DMS53 treated with DMSO at 0.1 percent for 48 hours (cell line): ENCODE measurements around the gene ANKRD36B.
"Not testable (repeated sequence)": the region's sequence is repeated elsewhere in the genome, so short reads cannot be mapped to it uniquely, and the experiment has no call there.

Source experiments
- DNase-seq: peaks from one replicate; lab custom pipeline; 2025; ENCODE audit not compliant: unreplicated experiment; lab: John Stamatoyannopoulos, UW

ANKRD36B gene

DNA sequence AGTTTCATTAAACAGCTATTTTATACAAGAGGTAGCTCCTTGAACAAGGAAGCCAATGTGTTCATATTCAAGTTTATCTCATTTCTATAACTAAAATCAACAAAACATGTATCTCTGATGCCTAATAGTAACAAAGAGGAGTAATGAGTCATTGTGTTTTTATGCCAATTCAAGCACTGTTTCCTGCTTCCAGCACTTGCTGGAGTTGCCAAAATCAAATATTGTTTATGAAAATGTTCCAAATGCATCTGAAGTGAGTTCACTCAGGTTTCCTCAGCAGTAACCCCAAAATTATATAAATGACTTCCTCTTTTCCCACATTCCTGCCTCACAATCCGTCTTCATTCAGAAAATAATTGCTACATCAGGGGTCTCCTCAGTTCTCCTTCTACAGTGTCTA lies 39.2 kb downstream of the ANKRD36B start:
- not testable (repeated sequence) for DNase-seq

DNA sequence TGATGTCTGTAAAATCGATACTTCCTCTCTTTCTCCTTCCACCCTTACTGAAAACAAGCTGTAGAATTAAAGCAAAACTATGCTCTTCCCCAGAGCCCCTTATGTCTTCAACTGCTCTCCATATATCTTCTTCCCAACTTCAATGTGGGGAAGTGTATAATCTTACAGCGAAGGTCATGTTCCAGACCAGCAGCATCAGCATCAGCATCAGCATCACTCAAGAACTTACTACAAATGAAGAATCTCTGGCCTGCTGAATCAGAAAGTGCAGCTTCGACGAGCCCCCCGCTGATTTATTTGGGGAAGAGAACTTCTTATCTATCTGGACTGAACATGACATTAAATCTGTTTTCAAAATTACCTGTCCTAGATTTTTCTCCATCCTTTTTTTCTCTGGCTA lies 40.6 kb downstream of the ANKRD36B start:
- DNase-seq: not testable (repeated sequence)

DNA sequence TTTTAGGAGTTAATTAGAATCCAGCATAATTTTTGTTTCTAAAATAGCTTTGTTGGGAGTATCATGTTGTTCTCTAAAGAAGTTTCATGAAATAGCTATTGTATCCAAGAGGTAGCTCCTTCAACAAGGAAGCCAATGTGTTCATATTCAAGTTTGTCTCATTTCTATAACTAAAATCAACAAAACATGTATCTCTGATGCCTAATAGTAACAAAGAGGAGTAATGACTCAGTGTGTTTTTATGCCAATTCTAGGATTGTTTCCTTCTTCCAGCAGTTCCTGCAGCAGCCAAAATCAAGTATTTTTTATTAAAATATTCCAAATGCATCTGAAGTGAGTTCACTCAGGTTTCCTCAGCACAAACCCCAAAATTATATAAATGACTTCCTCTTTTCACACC lies 41.1 kb downstream of the ANKRD36B start:
- not testable (repeated sequence) for DNase-seq

DNA sequence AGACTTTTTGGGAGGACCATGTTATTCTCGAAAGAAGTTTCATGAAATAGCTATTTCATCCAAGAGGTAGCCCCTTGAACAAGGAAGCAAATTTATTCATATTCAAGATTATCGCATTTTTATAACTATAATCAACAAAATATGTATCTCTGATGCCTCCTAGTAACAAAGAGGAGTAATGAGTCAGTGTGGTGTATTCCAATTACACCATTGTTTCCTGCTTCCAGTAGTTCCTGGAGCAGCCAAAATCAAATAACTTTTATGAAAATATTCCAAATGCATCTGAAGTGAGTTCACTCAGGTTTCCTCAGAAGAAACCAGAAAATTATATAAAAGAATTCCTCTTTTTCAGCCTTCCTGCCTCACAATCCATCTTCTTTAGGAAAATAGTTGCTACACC lies 43.0 kb downstream of the ANKRD36B start:
- DNase-seq: no peak

DNA sequence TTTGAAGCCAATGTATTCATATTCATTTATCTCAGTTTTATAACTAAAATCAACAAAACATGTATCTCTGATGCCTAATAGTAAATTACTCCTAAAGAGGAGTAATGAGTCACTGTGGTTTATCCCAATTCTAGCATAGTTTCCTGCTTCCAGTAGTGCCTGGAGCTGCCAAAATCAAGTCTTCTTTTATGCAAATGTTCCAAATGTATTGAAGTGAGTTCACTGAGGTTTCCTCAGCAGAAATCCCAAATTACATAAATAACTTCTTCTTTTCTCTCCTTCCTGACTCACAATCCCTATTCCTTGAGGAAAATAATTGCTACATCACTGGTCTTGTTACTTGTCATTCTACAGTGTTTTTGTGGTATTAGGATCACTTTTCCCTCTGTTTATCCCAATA lies 44.8 kb downstream of the ANKRD36B start:
- not testable (repeated sequence) for DNase-seq

DNA sequence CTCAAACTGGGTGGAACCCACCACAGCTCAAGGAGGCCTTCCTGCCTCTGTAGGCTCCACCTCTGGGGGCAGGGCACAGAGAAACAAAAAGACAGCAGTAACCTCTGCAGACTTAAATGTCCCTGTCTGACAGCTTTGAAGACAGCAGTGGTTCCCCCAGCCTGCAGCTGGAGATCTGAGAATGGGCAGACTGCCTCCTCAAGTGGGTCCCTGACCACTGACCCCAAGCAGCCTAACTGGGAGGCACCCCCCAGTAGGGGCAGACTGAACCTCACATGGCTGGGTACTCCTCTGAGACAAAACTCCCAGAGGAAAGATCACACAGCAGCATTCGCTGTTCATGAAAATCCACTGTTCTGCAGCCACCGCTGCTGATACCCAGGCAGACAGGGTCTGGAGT lies 63.8 kb downstream of the ANKRD36B start:
- not testable (repeated sequence) for DNase-seq

DNA sequence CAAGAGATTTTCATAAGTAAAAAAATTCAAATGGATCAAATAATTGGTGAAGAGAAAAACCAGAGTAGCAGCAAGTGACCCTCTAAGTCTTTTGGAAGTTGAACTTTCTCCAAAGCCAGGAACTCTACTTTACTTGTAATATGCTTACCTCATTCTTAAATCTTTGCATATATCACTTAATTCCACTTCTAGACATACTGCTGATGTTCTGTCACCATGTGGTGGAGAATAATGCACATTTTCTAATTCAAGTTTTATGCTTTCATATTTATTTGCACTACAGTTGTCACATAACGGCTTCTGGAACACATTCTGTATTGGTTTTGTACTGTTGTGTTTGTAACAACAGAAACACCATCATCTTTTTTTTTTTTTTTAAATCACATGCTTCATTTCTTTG lies 65.9 kb downstream of the ANKRD36B start:
- DNase-seq: not testable (repeated sequence)

DNA sequence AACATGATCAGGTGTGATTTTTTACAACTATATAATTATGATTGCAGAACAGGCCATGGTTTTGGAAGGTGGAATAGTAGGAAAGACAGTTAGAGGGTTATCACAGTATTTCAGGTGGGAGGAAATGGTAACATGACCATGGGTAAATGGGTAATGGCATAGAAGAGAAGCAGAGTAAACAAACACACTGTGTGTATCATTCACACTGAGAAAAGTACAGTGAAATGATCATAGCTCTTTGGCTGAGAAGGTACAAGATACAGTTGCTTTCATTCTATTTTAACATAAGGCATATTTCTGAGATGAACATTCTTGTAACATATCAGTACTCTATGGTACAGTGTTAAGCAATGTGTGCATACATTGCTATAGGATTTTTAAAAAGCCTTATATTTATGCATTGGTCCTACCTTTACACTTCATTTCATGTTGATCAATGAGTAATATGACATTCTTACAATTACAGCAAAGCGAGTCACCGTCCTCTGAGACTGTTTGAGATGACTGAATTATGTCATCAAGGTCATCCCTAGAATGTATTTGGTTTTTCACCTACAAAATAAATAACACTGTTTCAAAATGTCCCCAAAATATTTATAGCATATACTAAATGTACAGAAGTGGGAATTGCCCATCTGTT lies 66.6 kb downstream of the ANKRD36B start:
- not testable (repeated sequence) for DNase-seq

DNA sequence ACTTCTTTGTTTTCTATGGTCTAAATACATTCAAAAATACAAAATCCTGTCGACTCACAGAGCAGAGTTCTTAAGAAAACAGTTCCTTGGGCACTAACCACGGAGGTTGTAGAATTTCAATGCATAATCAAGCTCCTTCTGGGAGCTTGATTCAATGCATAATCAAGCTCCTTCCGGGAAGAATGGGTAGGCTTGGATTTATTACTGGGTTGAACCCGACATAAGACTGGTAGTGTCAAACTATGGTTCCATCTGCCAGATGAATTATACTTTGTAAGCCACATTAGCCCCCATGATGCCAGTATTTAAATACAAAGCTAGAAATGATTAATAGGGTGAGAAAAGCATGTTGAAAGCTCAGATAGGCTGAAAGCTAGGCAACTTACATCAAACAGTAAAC lies 94.0 kb downstream of the ANKRD36B start:
- DNase-seq: not testable (repeated sequence)

DNA sequence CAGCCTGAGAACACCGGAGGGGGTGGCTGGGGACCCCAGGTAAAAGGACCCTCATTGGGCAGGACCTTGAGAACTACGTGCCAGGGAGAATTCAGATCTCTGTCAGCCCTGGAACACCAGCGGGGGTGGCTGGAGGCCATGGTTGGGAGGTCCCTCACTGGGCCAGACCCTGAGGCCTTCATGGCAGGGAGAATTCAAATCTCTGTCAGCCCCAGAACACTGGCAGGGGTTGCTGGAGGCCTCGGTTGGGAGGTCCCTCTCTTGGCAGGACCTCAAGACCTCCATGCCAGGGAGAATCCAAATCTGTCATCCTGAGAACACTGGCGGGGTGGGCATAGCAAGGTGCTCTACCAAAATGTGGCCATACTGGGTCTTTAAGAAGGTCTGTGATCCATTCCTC lies 99.5 kb downstream of the ANKRD36B start:
- DNase-seq: not testable (repeated sequence)
